Measurements from ENCODE around the gene ACTL7A. TPM values are rescaled to one million over a fixed set of nuclear protein-coding genes. Genes with fewer than 3 reads are reported as not detected.

The ACTL7A gene
- total and polyA plus RNA-seq, 11 donors, result not detected

DNA sequence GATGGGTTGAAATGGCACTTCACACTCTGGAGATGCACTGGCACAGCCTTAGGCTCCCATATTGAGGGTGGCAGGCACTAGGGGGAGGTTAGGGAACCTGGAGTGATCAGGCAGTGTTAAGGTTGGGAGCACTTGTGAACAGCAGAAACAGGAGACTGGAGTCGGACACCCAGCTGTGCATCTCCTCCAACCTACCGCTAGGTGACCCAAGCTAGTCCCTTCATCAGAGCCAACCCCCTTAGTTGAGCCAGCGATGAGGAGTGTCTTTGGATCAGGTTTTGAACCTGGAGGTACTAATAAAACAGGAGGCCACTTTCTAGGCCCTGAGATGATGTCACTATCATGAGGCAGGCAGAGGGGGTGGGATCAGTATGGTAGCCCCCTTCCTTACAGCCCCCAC, 8.0 kb upstream of the ACTL7A start:
- Histone ChIP-seq H3K4me1 (no peaks in the 10 kb centered on the region), H3K4me3 (no peak overlapping the region), H3K27ac (no peak overlapping the region), H3K9me3 (no peaks in the 10 kb centered on the region), H3K36me3 (no peaks in the 10 kb centered on the region), H3K27me3 (no peaks in the 10 kb centered on the region)
- WGBS, 4 donors, result 86 to 93% (median 92%) methylated on average over 3 of the region's 3 CpGs
- intact Hi-C loops (cut with DNase I), result no loop called here
- TF ChIP-seq POLR2A (IDR thresholded peaks at IDR 0.05), result no peak
- TF ChIP-seq, protein P1, sequence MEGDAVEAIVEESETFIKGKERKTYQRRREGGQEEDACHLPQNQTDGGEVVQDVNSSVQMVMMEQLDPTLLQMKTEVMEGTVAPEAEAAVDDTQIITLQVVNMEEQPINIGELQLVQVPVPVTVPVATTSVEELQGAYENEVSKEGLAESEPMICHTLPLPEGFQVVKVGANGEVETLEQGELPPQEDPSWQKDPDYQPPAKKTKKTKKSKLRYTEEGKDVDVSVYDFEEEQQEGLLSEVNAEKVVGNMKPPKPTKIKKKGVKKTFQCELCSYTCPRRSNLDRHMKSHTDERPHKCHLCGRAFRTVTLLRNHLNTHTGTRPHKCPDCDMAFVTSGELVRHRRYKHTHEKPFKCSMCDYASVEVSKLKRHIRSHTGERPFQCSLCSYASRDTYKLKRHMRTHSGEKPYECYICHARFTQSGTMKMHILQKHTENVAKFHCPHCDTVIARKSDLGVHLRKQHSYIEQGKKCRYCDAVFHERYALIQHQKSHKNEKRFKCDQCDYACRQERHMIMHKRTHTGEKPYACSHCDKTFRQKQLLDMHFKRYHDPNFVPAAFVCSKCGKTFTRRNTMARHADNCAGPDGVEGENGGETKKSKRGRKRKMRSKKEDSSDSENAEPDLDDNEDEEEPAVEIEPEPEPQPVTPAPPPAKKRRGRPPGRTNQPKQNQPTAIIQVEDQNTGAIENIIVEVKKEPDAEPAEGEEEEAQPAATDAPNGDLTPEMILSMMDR (IDR thresholded peaks at IDR 0.05), result no peak
- ATAC-seq (no peak), DNase-seq (no peak)

DNA sequence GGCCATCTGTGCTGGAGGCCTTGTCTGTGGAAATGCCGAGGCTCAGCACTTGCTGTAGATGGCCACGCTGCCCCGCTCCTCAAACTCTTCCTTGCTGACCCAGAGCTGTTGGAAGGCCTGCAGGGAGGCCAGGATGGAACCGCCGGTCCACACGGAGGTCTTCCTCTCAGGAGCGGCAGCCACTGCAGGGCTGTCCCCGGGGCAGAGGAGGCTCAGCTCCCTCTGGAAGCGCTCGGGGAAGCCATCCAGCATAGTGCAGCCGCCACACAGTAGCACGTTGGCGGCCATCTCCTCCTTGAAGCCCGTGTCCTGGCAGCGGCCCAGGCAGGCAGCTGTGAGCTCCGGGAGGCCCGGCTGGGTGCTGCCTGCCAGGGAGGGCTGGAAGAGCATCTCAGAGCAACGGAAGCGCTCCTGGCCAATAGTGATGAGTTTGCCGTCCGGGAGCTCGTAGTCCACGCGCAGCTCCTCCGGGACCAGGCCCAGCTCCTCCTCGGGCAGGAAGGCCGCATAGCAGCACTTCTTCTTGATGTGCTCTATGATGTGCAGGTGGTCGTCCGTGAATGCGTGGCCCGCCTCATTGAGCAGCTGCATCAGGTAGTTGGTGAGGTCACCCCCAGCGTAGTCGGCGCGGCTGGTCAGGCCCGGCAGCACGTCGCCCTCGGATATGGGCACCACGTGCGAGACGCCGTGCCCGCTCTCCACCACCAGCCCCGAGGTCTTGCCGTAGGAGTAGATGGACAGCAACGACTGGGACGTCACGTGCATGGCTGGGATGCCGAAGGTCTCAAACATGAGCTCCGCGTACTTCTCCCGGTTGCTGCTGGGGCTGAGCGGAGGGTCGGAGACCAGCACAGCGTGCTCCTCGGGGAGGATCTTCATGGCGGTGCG, 7.2 kb upstream of the ACTL7A start:
- no peaks in the 10 kb centered on the region for H3K9me3 ChIP-seq
- H3K27ac ChIP-seq, result no peak overlapping the region
- no peak overlapping the region for H3K4me3 ChIP-seq
- intact Hi-C loops (cut with DNase I), result no loop called here
- H3K4me1 ChIP-seq, result no peaks in the 10 kb centered on the region
- no peak for TF ChIP-seq POLR2A (IDR thresholded peaks at IDR 0.05)
- TF ChIP-seq, protein P1 (IDR thresholded peaks at IDR 0.05), result no peak
- ATAC-seq, result peak in 1 of 4 donors; percentile 19
- no peaks in the 10 kb centered on the region for H3K36me3 ChIP-seq
- 92 to 97% (median 93%) methylated on average over 32 to 59 of the region's 59 CpGs for WGBS, 4 donors
- no peak for DNase-seq
- H3K27me3 ChIP-seq, result no peaks in the 10 kb centered on the region

DNA sequence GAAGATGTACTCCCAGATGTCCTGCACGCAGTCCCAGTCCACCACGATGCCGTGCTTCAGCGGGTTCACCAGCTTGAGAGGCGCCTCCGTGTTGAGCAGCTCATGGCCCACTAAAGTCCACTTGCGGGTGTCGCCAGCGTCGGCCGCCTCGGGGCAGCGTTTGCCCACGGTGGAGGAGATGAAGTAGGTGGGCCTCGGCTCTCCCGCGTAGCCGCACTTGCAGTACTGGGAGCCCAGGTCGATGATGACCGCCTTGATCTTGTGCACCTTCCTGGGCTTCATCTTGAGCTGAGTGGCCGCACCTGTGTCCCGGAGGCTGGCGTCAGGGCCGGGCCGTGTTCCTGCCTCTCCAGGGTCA, 6.6 kb upstream of the ACTL7A start:
- H3K27ac ChIP-seq, result no peak overlapping the region
- DNase-seq, result no peak
- no peak for ATAC-seq
- no peaks in the 10 kb centered on the region for H3K4me1 ChIP-seq
- intact Hi-C loops (cut with DNase I), result no loop called here
- no peaks in the 10 kb centered on the region for H3K27me3 ChIP-seq
- TF ChIP-seq, protein P1 (IDR thresholded peaks at IDR 0.05), result no peak
- no peak for TF ChIP-seq POLR2A (IDR thresholded peaks at IDR 0.05)
- H3K9me3 ChIP-seq, result no peaks in the 10 kb centered on the region
- no peaks in the 10 kb centered on the region for H3K36me3 ChIP-seq
- 92 to 96% (median 95%) methylated on average over 4 to 25 of the region's 25 CpGs for WGBS, 4 donors
- no peak overlapping the region for H3K4me3 ChIP-seq

DNA sequence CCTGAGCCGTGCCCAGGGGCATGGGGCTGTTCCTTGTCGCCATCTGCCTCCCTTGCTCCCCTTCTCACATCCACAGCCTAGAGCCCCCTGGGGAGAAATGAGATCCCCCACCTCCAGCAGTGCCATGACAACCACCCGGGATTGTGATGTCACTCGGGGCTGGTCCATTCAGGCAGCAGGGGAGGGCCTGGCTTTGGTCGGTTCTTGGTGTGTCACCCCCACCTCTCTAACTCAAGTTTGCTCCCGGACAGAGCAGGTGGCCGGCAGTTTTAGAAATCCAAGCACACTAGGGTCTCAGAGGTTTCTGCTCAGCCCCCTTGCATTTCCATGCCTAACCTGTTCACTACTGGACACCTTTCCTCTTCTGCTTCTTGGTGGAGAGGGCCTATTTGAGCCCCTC, 6.2 kb upstream of the ACTL7A start, which contains the start of gene ACTL7B:
Gene ACTL7B, minus strand, starts transcription at position 99 of the 400 bp plus-strand sequence. Its CDS starts 56 bp downstream, at position 43.
- Histone ChIP-seq H3K9me3 (no peaks in the 10 kb centered on the region), H3K36me3 (no peaks in the 10 kb centered on the region), H3K4me3 (no peak within 1 kb of the TSS), H3K27me3 (no peaks in the 10 kb centered on the region), H3K27ac (no peak within 1 kb of the TSS), H3K4me1 (no peaks in the 10 kb centered on the region)
- TF ChIP-seq POLR2A (IDR thresholded peaks at IDR 0.05), result no peak
- TF ChIP-seq, protein P1 (IDR thresholded peaks at IDR 0.05), result no peak
- no peak for DNase-seq
- intact Hi-C loops (cut with DNase I), result no loop called here
- no peak for ATAC-seq
- WGBS, 4 donors, result 77 to 83% (median 81%) methylated on average over 6 to 7 of the region's 7 CpGs
